HCT116 (cell line): ENCODE measurements around the gene CLK1.
"Not testable (repeated sequence)": the region's sequence is repeated elsewhere in the genome, so short reads cannot be mapped to it uniquely, and the experiment has no call there.

Source experiments
- ELF1 ChIP-seq: IDR thresholded peaks from 2 replicates; pipeline ENCODE4 v1.6.1; 2012; ENCODE audit warnings: low read depth, borderline replicate concordance
- EZH2 ChIP-seq: fragments of 200-600 bp; sonication (generic); IDR thresholded peaks from 2 replicates; pipeline ENCODE4 v1.6.1; 2017; ENCODE audit warnings: antibody characterized with exemption, mixed run types
- EZH2phosphoT487 ChIP-seq: fragments of 200-600 bp; IDR thresholded peaks from 2 replicates; pipeline ENCODE4 v1.6.1; 2018; ENCODE audit warnings: antibody characterized with exemption, borderline replicate concordance
- JUND ChIP-seq: IDR thresholded peaks from 2 replicates; pipeline ENCODE4 v1.6.1; 2012
- POLR2A ChIP-seq: IDR thresholded peaks from 2 replicates; pipeline ENCODE4 v1.7.0; 2011; ENCODE audit warnings: borderline replicate concordance; ENCODE audit not compliant: insufficient read depth, insufficient read length; ENCODE audit errors: extremely low read depth
- POLR2AphosphoS5 ChIP-seq: IDR thresholded peaks from 2 replicates; pipeline ENCODE4 v1.6.1; 2011; ENCODE audit warnings: mild to moderate bottlenecking, low read depth, low read length, moderate library complexity
- RAD21 ChIP-seq: IDR thresholded peaks from 2 replicates; pipeline ENCODE4 v1.6.1; 2012; ENCODE audit warnings: low read depth, mild to moderate bottlenecking
- SIN3A ChIP-seq: IDR thresholded peaks from 2 replicates; pipeline ENCODE4 v1.6.1; 2012; ENCODE audit warnings: low read depth
- SP1 ChIP-seq: IDR thresholded peaks from 2 replicates; pipeline ENCODE4 v1.6.1; 2012; ENCODE audit warnings: low read depth
- YY1 ChIP-seq: IDR thresholded peaks from 2 replicates; pipeline ENCODE4 v1.6.1; 2011; ENCODE audit warnings: low read length, low read depth, moderate library complexity, mild to moderate bottlenecking; ENCODE audit not compliant: insufficient replicate concordance; ENCODE audit errors: extremely low read depth
- TF ChIP-seq, protein P1 (sequence below), 3 experiments: fragments of 200-600 bp in 1 of 3; sonication (generic) in 1 of 3; IDR thresholded peaks in 2 of 3; conservative IDR thresholded peaks in 1 of 3; 2 replicates each; pipeline ENCODE4 v1.5.1; 2012 to 2017; ENCODE audit warnings: low read depth in 2 of 3, low read length in 2 of 3, antibody characterized with exemption in 1 of 3, borderline replicate concordance in 1 of 3, control low read depth in 1 of 3, mild to moderate bottlenecking in 1 of 3, mixed read lengths in 1 of 3, mixed run types in 1 of 3, moderate library complexity in 1 of 3; ENCODE audit not compliant: insufficient read depth in 1 of 3
- TF ChIP-seq, protein P2 (sequence below): IDR thresholded peaks from 2 replicates; pipeline ENCODE4 v1.6.1; 2012; ENCODE audit warnings: low read depth
- TF ChIP-seq, protein P3 (sequence below): IDR thresholded peaks from 2 replicates; pipeline ENCODE4 v1.6.1; 2012
- TF ChIP-seq, protein P4 (sequence below): IDR thresholded peaks from 2 replicates; pipeline ENCODE4 v1.6.1; 2011; ENCODE audit warnings: mild to moderate bottlenecking, low read length, moderate library complexity; ENCODE audit not compliant: insufficient replicate concordance; ENCODE audit errors: extremely low read depth

GRCh38 chr2:200881715-200882249 is 17.3 kb upstream of the CLK1 start:
- not testable (repeated sequence) for TF ChIP-seq SIN3A, YY1, POLR2AphosphoS5, POLR2A, EZH2, EZH2phosphoT487, ELF1, JUND, SP1, RAD21
- TF ChIP-seq, protein P1, sequence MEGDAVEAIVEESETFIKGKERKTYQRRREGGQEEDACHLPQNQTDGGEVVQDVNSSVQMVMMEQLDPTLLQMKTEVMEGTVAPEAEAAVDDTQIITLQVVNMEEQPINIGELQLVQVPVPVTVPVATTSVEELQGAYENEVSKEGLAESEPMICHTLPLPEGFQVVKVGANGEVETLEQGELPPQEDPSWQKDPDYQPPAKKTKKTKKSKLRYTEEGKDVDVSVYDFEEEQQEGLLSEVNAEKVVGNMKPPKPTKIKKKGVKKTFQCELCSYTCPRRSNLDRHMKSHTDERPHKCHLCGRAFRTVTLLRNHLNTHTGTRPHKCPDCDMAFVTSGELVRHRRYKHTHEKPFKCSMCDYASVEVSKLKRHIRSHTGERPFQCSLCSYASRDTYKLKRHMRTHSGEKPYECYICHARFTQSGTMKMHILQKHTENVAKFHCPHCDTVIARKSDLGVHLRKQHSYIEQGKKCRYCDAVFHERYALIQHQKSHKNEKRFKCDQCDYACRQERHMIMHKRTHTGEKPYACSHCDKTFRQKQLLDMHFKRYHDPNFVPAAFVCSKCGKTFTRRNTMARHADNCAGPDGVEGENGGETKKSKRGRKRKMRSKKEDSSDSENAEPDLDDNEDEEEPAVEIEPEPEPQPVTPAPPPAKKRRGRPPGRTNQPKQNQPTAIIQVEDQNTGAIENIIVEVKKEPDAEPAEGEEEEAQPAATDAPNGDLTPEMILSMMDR (IDR thresholded peaks at IDR 0.05 in 2 of 3, conservative IDR thresholded peaks at IDR 0.05 in 1 of 3; ENCODE audit: borderline replicate concordance in 1 of 3, insufficient read depth in 1 of 3, low read depth in 2 of 3, low read length in 2 of 3), result not testable (repeated sequence)
- TF ChIP-seq, protein P2, sequence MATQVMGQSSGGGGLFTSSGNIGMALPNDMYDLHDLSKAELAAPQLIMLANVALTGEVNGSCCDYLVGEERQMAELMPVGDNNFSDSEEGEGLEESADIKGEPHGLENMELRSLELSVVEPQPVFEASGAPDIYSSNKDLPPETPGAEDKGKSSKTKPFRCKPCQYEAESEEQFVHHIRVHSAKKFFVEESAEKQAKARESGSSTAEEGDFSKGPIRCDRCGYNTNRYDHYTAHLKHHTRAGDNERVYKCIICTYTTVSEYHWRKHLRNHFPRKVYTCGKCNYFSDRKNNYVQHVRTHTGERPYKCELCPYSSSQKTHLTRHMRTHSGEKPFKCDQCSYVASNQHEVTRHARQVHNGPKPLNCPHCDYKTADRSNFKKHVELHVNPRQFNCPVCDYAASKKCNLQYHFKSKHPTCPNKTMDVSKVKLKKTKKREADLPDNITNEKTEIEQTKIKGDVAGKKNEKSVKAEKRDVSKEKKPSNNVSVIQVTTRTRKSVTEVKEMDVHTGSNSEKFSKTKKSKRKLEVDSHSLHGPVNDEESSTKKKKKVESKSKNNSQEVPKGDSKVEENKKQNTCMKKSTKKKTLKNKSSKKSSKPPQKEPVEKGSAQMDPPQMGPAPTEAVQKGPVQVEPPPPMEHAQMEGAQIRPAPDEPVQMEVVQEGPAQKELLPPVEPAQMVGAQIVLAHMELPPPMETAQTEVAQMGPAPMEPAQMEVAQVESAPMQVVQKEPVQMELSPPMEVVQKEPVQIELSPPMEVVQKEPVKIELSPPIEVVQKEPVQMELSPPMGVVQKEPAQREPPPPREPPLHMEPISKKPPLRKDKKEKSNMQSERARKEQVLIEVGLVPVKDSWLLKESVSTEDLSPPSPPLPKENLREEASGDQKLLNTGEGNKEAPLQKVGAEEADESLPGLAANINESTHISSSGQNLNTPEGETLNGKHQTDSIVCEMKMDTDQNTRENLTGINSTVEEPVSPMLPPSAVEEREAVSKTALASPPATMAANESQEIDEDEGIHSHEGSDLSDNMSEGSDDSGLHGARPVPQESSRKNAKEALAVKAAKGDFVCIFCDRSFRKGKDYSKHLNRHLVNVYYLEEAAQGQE, result not testable (repeated sequence)
- TF ChIP-seq, protein P3, sequence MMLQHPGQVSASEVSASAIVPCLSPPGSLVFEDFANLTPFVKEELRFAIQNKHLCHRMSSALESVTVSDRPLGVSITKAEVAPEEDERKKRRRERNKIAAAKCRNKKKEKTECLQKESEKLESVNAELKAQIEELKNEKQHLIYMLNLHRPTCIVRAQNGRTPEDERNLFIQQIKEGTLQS, result not testable (repeated sequence)
- TF ChIP-seq, protein P4, sequence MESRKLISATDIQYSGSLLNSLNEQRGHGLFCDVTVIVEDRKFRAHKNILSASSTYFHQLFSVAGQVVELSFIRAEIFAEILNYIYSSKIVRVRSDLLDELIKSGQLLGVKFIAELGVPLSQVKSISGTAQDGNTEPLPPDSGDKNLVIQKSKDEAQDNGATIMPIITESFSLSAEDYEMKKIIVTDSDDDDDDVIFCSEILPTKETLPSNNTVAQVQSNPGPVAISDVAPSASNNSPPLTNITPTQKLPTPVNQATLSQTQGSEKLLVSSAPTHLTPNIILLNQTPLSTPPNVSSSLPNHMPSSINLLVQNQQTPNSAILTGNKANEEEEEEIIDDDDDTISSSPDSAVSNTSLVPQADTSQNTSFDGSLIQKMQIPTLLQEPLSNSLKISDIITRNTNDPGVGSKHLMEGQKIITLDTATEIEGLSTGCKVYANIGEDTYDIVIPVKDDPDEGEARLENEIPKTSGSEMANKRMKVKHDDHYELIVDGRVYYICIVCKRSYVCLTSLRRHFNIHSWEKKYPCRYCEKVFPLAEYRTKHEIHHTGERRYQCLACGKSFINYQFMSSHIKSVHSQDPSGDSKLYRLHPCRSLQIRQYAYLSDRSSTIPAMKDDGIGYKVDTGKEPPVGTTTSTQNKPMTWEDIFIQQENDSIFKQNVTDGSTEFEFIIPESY, result not testable (repeated sequence)
